ENCODE data around the gene MGAT5B. TPM values are rescaled to one million over a fixed set of nuclear protein-coding genes. Genes with fewer than 3 reads are reported as not detected.

Gene MGAT5B
- total and polyA plus RNA-seq, 4 donors, result 0.28 to 0.67 (median 0.46) TPM

- Histone ChIP-seq H3K9ac (ENCODE audit: insufficient read depth in 1 of 2, low read length in 2 of 2) (no peak overlapping the region), H3K27ac (ENCODE audit: low read depth in 1 of 2, low read length in 1 of 2) (no peak overlapping the region), H3K9me3 (ENCODE audit: control insufficient read depth in 4 of 4, insufficient read depth in 3 of 4, low read length in 3 of 4) (peaks cover 0 to 2% (median 0%) of the 10 kb centered on the region in 4 donors), H3K36me3 (ENCODE audit: control insufficient read depth in 4 of 4, insufficient read depth in 4 of 4, low read length in 4 of 4) (no peaks in the 10 kb centered on the region), H3K4me3 (no peak overlapping the region), H3K4me1 (ENCODE audit: control insufficient read depth in 5 of 5, insufficient read depth in 5 of 5, low read length in 5 of 5) (no peaks in the 10 kb centered on the region), H3K27me3 (ENCODE audit: control insufficient read depth in 3 of 3, insufficient read depth in 3 of 3, low read length in 2 of 3) (peaks cover 0 to 2% (median 0%) of the 10 kb centered on the region in 3 donors)
- WGBS, 2 donors, result 86 to 91% methylated on average over 10 to 13 of the region's 14 CpGs
- ATAC-seq (ENCODE audit: insufficient read depth, low FRiP score) (no peak), DNase-seq (no peak)
- TF ChIP-seq, protein P1, sequence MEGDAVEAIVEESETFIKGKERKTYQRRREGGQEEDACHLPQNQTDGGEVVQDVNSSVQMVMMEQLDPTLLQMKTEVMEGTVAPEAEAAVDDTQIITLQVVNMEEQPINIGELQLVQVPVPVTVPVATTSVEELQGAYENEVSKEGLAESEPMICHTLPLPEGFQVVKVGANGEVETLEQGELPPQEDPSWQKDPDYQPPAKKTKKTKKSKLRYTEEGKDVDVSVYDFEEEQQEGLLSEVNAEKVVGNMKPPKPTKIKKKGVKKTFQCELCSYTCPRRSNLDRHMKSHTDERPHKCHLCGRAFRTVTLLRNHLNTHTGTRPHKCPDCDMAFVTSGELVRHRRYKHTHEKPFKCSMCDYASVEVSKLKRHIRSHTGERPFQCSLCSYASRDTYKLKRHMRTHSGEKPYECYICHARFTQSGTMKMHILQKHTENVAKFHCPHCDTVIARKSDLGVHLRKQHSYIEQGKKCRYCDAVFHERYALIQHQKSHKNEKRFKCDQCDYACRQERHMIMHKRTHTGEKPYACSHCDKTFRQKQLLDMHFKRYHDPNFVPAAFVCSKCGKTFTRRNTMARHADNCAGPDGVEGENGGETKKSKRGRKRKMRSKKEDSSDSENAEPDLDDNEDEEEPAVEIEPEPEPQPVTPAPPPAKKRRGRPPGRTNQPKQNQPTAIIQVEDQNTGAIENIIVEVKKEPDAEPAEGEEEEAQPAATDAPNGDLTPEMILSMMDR (IDR thresholded peaks at IDR 0.05; ENCODE audit: control extremely low read depth, extremely low read depth), result no peak
These were observed 40.5 kb upstream of the MGAT5B start for GRCh38 chr17:76827736-76828135.

DNA sequence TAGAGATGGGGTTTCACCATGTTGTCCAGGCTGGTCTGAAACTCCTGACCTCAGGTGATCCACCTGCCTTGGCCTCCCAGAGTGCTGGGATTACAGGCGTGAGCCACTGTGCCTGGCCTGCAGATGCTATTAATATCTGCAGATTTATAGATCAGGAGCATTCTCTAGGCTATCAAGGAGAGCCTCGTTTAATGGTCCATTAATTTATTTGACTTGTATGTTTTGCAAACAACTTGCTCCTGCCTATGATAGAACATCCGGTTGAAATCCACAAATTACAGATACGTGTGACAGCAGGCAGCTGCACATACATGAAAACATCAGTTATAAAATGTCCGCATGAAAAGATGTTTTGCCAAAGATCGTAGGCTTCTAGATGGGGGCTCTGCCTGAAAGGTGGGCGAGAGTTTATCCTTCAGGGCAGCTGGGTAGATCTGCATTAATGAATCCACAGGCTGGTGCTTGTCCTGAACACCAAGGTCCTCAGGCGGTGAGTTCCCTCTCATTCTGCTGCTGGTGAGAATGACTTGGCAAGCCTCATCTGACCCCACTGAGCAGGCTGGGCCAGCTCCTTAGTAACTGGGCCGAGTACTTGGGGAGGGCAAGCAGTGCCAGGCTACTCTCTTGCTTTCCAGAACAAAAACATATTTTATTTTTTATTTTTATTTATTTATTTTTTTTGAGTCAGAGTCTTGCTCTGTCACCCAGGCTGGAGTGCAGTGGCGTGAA is 37.1 kb upstream of the MGAT5B start:
- Histone ChIP-seq H3K9ac (ENCODE audit: insufficient read depth in 1 of 2, low read length in 2 of 2) (no peak overlapping the region), H3K27ac (ENCODE audit: low read depth in 1 of 2, low read length in 1 of 2) (no peak overlapping the region), H3K4me1 (ENCODE audit: control insufficient read depth in 5 of 5, insufficient read depth in 5 of 5, low read length in 5 of 5) (no peaks in the 10 kb centered on the region), H3K4me3 (no peak overlapping the region), H3K36me3 (ENCODE audit: control insufficient read depth in 4 of 4, insufficient read depth in 4 of 4, low read length in 4 of 4) (no peaks in the 10 kb centered on the region), H3K27me3 (ENCODE audit: control insufficient read depth in 3 of 3, insufficient read depth in 3 of 3, low read length in 2 of 3) (peaks cover 0 to 2% (median 0%) of the 10 kb centered on the region in 3 donors), H3K9me3 (ENCODE audit: control insufficient read depth in 4 of 4, insufficient read depth in 3 of 4, low read length in 3 of 4) (no peaks in the 10 kb centered on the region)
- TF ChIP-seq, protein P1 (IDR thresholded peaks at IDR 0.05; ENCODE audit: control extremely low read depth, extremely low read depth), result no peak
- ATAC-seq (ENCODE audit: insufficient read depth, low FRiP score) (no peak), DNase-seq (no peak)
- WGBS, 2 donors, result 82 to 91% methylated on average over 10 of the region's 10 CpGs

DNA sequence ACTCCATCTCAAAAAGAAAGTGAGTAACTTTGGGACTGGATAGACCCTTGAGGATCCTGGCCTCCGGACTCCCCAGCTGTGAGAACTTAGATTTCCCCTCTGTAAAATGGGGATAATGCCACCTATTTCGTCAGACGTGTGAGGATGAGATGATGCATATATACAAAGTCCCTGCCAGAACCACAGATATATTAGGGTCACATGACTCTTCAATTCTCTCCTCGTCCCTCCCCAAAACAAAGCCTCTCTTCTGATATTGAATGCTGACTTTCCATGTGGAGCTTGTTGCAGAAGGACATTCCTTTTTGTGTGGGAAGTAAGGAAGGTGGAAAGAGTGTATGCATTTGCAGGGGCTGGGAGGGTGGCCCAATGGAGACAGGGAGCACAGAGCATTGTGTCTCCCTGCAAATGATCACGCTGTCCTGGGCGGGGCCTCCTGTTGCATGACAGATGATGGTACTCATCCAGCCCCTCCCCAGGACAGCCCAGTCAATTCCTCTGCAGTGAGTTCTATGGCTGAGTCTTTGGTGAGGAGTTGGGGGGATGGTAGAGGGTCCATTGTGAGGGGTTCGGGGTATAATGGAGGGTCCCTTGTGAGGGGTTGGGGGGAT is 35.1 kb upstream of the MGAT5B start:
- Histone ChIP-seq H3K27me3 (ENCODE audit: control insufficient read depth in 3 of 3, insufficient read depth in 3 of 3, low read length in 2 of 3) (no peaks in the 10 kb centered on the region), H3K36me3 (ENCODE audit: control insufficient read depth in 4 of 4, insufficient read depth in 4 of 4, low read length in 4 of 4) (no peaks in the 10 kb centered on the region), H3K4me3 (no peak overlapping the region), H3K27ac (ENCODE audit: low read depth in 1 of 2, low read length in 1 of 2) (no peak overlapping the region), H3K4me1 (ENCODE audit: control insufficient read depth in 5 of 5, insufficient read depth in 5 of 5, low read length in 5 of 5) (no peaks in the 10 kb centered on the region), H3K9ac (ENCODE audit: insufficient read depth in 1 of 2, low read length in 2 of 2) (no peak overlapping the region), H3K9me3 (ENCODE audit: control insufficient read depth in 4 of 4, insufficient read depth in 3 of 4, low read length in 3 of 4) (no peaks in the 10 kb centered on the region)
- ATAC-seq (ENCODE audit: insufficient read depth, low FRiP score), result no peak
- TF ChIP-seq, protein P1 (IDR thresholded peaks at IDR 0.05; ENCODE audit: control extremely low read depth, extremely low read depth), result no peak
- 89 to 93% methylated on average over 7 of the region's 7 CpGs for WGBS, 2 donors
- no peak for DNase-seq
